B cell (primary cell): ENCODE data around the gene NFIB. TPM values are rescaled to one million over a fixed set of nuclear protein-coding genes. Genes with fewer than 3 reads are reported as not detected.

Experiments
- ATAC-seq: fragments of 200-7000 bp; cut with Tn5 transposase; one replicate; pipeline ENCODE4 v1.10.0; 2021; ENCODE audit warnings: low read depth, mild to moderate bottlenecking, moderate number of reproducible peaks, moderate library complexity
- CTCF ChIA-PET: fragments of 350-600 bp; sonication (Branson Sonifier 250); formaldehyde crosslinking; loops from one replicate; lab custom pipeline; 2021; ENCODE audit warnings: antibody characterized with exemption, inconsistent platforms; lab: Charles Lee
- POLR2A ChIA-PET: fragments of 350-600 bp; sonication (Branson Sonifier 250); formaldehyde crosslinking; loops from one replicate; lab custom pipeline; 2021; ENCODE audit warnings: antibody characterized with exemption; lab: Charles Lee
- DNase-seq: peaks from one replicate; pipeline ENCODE4 v3.0.0; 2013
- H2AFZ ChIP-seq: 2 replicates; pipeline ENCODE4 v1.6.1; 2012; ENCODE audit warnings: mild to moderate bottlenecking, low read depth, low read length; ENCODE audit not compliant: insufficient read depth, poor library complexity, severe bottlenecking
- H3K27ac ChIP-seq, 2 donors: 1 replicate in 1 of 2; 2 replicates in 1 of 2; pipeline ENCODE4 v1.5.1; 2012 to 2013; ENCODE audit warnings: low read length in 2 of 2, mild to moderate bottlenecking in 2 of 2, moderate library complexity in 1 of 2
- H3K27me3 ChIP-seq, 4 experiments: fragments of 200-600 bp in 1 of 4; sonication (generic) in 1 of 4; replicated peaks in 1 of 4; 1 replicate in 2 of 4; 2 replicates in 2 of 4; pipeline versions ENCODE4 v1.6.1 to v1.7.0; 2013 to 2016; ENCODE audit warnings: low read length in 3 of 4, mild to moderate bottlenecking in 2 of 4, mixed read lengths in 1 of 4, moderate library complexity in 1 of 4; ENCODE audit not compliant: insufficient read depth in 4 of 4, control insufficient read depth in 3 of 4; ENCODE audit errors: control extremely low read depth in 1 of 4
- H3K36me3 ChIP-seq, 2 experiments: replicated peaks in 1 of 2; 1 replicate in 1 of 2; 2 replicates in 1 of 2; pipeline versions ENCODE4 v1.6.1 to v1.7.1; 2013; ENCODE audit warnings: low read length in 1 of 2; ENCODE audit not compliant: insufficient read depth in 2 of 2, control insufficient read depth in 1 of 2; ENCODE audit errors: control extremely low read depth in 1 of 2, extremely low read depth in 1 of 2
- H3K4me1 ChIP-seq, 2 donors: fragments of 200-600 bp in 1 of 2; sonication (generic) in 1 of 2; 1 replicate in 1 of 2; 2 replicates in 1 of 2; pipeline versions ENCODE4 v1.5.1 to v1.6.1; 2013 to 2017; ENCODE audit warnings: low read length in 2 of 2; ENCODE audit not compliant: control insufficient read depth in 2 of 2, insufficient read depth in 2 of 2
- H3K4me2 ChIP-seq: replicated peaks from 2 replicates; pipeline ENCODE3; 2012; ENCODE audit warnings: mild to moderate bottlenecking, low read depth, low read length; ENCODE audit not compliant: poor library complexity, severe bottlenecking
- H3K4me3 ChIP-seq, 5 experiments: fragments of 200-600 bp in 1 of 5; sonication (generic) in 1 of 5; 1 replicate in 3 of 5; 2 replicates in 2 of 5; pipeline versions ENCODE4 v1.5.1 to v1.7.0; 2011 to 2016; ENCODE audit warnings: low read length in 4 of 5, mild to moderate bottlenecking in 4 of 5, low read depth in 2 of 5, control low read depth in 1 of 5, moderate library complexity in 1 of 5; ENCODE audit not compliant: insufficient read depth in 1 of 5; ENCODE audit errors: control extremely low read depth in 1 of 5, extremely low read depth in 1 of 5
- H3K79me2 ChIP-seq: fragments of 200-600 bp; sonication (generic); one replicate; pipeline ENCODE4 v1.6.0; 2016; ENCODE audit warnings: low read length; ENCODE audit not compliant: control insufficient read depth, insufficient read depth
- H3K9ac ChIP-seq: fragments of 200-600 bp; sonication (generic); 2 replicates; pipeline ENCODE4 v1.6.1; 2017; ENCODE audit warnings: mild to moderate bottlenecking, low read length, moderate library complexity
- H3K9me3 ChIP-seq, 3 donors: one replicate each; pipeline versions ENCODE4 v1.6.1 to v1.7.1; 2013; ENCODE audit warnings: low read length in 2 of 3; ENCODE audit not compliant: control insufficient read depth in 2 of 3, insufficient read depth in 1 of 3; ENCODE audit errors: control extremely low read depth in 1 of 3
- H4K20me1 ChIP-seq: 2 replicates; pipeline ENCODE4 v1.6.0; 2012; ENCODE audit warnings: mild to moderate bottlenecking, low read length; ENCODE audit not compliant: insufficient read depth, control insufficient read depth, poor library complexity, severe bottlenecking
- H3K27ac Mint-ChIP-seq: one replicate; pipeline ENCODE4 v1.8.0; 2021; ENCODE audit warnings: mixed read lengths
- H3K27me3 Mint-ChIP-seq: one replicate; pipeline ENCODE4 v1.8.0; 2021; ENCODE audit warnings: mixed read lengths
- H3K4me1 Mint-ChIP-seq: one replicate; pipeline ENCODE4 v1.8.0; 2021; ENCODE audit warnings: mixed read lengths
- H3K4me3 Mint-ChIP-seq: one replicate; pipeline ENCODE4 v1.8.0; 2021; ENCODE audit warnings: mixed read lengths
- H3K9me3 Mint-ChIP-seq: one replicate; pipeline ENCODE4 v1.8.0; 2022; ENCODE audit warnings: mixed read lengths; ENCODE audit not compliant: insufficient read depth
- EZH2 ChIP-seq: IDR thresholded peaks from 2 replicates; pipeline ENCODE4 v1.6.1; 2012; ENCODE audit warnings: borderline replicate concordance, low read depth, mild to moderate bottlenecking, moderate library complexity, low read length; ENCODE audit not compliant: insufficient read depth, poor library complexity, severe bottlenecking
- WGBS: methylation state at CpG from one replicate; pipeline ENCODE4 v1.1.5; 2013; ENCODE audit warnings: missing lambda C conversion rate; ENCODE audit not compliant: insufficient coverage; 5-methylcytosine and 5-hydroxymethylcytosine counted together
- intact Hi-C: fragments of 100-400 bp; cut with micrococcal nuclease; formaldehyde crosslinking; loops from one replicate; pipeline ENCODE4 v1.10.0; 2022
- polyA minus RNA-seq: library from RNA; depleted of rRNA, polyadenylated mRNA; stranded (reverse); fragments of >200 nt; gene quantifications from 2 replicates; pipeline ENCODE4 v1.2.3, GENCODE V29; 2012
- polyA plus RNA-seq: library from polyadenylated mRNA; depleted of rRNA; stranded (reverse); fragments of >200 nt; gene quantifications from 2 replicates; pipeline ENCODE4 v1.2.3, GENCODE V29; 2012
- total RNA-seq, 2 donors: library from RNA; stranded (reverse); fragments of 120-200 nt in 1 of 2; gene quantifications; 1 replicate in 1 of 2; 2 replicates in 1 of 2; pipeline versions ENCODE4 v1.2.3 to v1.2.4, GENCODE V29; 2013 to 2022
- TF ChIP-seq, protein P1 (sequence below): fragments of 200-600 bp; IDR thresholded peaks from one replicate; pipeline ENCODE4 v1.8.0; 2022; ENCODE audit warnings: antibody characterized with exemption, mild to moderate bottlenecking

The NFIB gene
- not detected in 2 replicates for total RNA-seq
- 3.0 TPM for total RNA-seq (2013)
- polyA plus RNA-seq = not detected in 2 replicates
- polyA minus RNA-seq = not detected in 2 replicates

- peak within 1 kb of the TSS; percentile 57 for H3K9ac ChIP-seq
Measured at GRCh38 chr9:14313951-14314423, at the start of gene NFIB. TSS of gene NFIB (minus strand) at chr9:14314141. CDS start at chr9:14313511, 630 bp downstream.

GRCh38 chr9:14362175-14362574, 48.2 kb upstream of the NFIB start:
- Mint-ChIP-seq H3K4me3 (no peak overlapping the region), H3K27me3 (peaks cover 25% of the 10 kb centered on the region), H3K27ac (no peak overlapping the region), H3K9me3 (peaks cover 3% of the 10 kb centered on the region), H3K4me1 (no peaks in the 10 kb centered on the region)
- H3K27me3 ChIP-seq = no peaks in the 10 kb centered on the region
- no peaks in the 10 kb centered on the region for H3K9me3 ChIP-seq
- no peak for DNase-seq
- no peak overlapping the region for H3K4me2 ChIP-seq
- no peak overlapping the region for H3K4me3 ChIP-seq
- TF ChIP-seq, protein P1, sequence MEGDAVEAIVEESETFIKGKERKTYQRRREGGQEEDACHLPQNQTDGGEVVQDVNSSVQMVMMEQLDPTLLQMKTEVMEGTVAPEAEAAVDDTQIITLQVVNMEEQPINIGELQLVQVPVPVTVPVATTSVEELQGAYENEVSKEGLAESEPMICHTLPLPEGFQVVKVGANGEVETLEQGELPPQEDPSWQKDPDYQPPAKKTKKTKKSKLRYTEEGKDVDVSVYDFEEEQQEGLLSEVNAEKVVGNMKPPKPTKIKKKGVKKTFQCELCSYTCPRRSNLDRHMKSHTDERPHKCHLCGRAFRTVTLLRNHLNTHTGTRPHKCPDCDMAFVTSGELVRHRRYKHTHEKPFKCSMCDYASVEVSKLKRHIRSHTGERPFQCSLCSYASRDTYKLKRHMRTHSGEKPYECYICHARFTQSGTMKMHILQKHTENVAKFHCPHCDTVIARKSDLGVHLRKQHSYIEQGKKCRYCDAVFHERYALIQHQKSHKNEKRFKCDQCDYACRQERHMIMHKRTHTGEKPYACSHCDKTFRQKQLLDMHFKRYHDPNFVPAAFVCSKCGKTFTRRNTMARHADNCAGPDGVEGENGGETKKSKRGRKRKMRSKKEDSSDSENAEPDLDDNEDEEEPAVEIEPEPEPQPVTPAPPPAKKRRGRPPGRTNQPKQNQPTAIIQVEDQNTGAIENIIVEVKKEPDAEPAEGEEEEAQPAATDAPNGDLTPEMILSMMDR = no peak
- no peak for TF ChIP-seq EZH2
- H2AFZ ChIP-seq = no peak overlapping the region
- H3K4me1 ChIP-seq = no peaks in the 10 kb centered on the region
- H3K79me2 ChIP-seq = no peaks in the 10 kb centered on the region
- ChIA-PET POLR2A (no interaction called here), CTCF (interaction anchor here (0.7 to 1.1 kb wide), 2 partner anchors 9 to 10 kb away, joined by 3 to 5 read pairs; no protein-coding TSS in a partner anchor)
- H3K9ac ChIP-seq = no peak overlapping the region
- no peak overlapping the region for H3K27ac ChIP-seq
- intact Hi-C loops = no loop called here
- ATAC-seq = no peak
- H3K36me3 ChIP-seq = no peaks in the 10 kb centered on the region
- no CpG with 5 or more reads among the region's 1 CpG for WGBS
- no peaks in the 10 kb centered on the region for H4K20me1 ChIP-seq

More at GRCh38 chr9:14313951-14314423, at the start of gene NFIB:
- CTCF ChIA-PET = no interaction called here
- Histone ChIP-seq H3K79me2 (no peaks in the 10 kb centered on the region), H2AFZ (peak within 1 kb of the TSS; percentile 68), H3K4me1 (peaks cover 17 to 26% of the 10 kb centered on the region in 2 donors), H3K27me3 (peaks cover 0 to 41% (median 37%) of the 10 kb centered on the region in 4 experiments), H3K4me2 (peak within 1 kb of the TSS; percentile 84), H3K36me3 (no peaks in the 10 kb centered on the region), H3K9me3 (peaks cover 0 to 26% (median 0%) of the 10 kb centered on the region in 3 donors), H3K27ac (no peak within 1 kb of the TSS), H4K20me1 (no peaks in the 10 kb centered on the region), H3K4me3 (peak within 1 kb of the TSS; percentile 4 to 56 (median 37))
- H3K27me3 Mint-ChIP-seq = peaks cover 65% of the 10 kb centered on the region
- DNase-seq (peak; percentile 36), ATAC-seq (no peak)
- H3K4me1 Mint-ChIP-seq = peaks cover 22% of the 10 kb centered on the region
- WGBS = 2% methylated on average over 49 of the region's 63 CpGs
- TF ChIP-seq EZH2 = no peak
- TF ChIP-seq, protein P1 = no peak
- peak within 1 kb of the TSS; percentile 37 for H3K27ac Mint-ChIP-seq
- no peaks in the 10 kb centered on the region for H3K9me3 Mint-ChIP-seq
- intact Hi-C loops = no loop called here
- POLR2A ChIA-PET = no interaction called here
- peak within 1 kb of the TSS; percentile 87 for H3K4me3 Mint-ChIP-seq
